ENCODE measurements around the gene ELP4.

ELP4 gene

DNA sequence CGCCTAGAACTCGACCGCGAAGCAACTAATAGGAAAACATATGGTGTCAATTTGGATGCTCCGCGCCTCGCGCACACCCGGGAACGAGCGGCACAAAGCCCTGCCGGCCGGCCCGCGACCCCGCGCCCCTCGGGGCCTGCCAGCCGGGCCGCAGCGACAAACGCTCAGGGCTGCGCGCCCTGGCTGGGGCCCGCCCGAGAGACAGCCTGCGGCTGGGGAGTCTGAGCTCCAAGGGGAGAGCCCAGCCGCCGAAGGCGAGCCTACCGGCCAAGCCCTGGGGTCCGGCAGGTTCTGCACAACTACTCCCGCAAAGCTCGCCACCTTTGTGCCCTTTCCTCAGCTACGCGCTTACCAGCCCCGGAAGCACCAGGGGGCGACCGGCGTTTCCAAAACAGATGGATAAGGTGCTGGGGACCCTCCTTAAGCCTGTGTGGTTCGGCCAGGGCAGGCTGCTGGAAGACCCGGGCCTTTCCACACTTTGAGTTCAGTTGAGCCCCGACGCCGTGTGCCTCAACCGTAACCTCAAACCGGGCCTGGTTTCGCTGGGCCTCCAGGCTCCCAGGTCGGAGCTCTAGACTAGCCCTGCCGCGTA lies 295.6 kb downstream of the ELP4 start:
- Histone ChIP-seq H3K36me3 (ENCODE audit: control insufficient read depth in 2 of 2, insufficient read depth in 1 of 2, low read length in 2 of 2) (peaks cover 4 to 63% of the 10 kb centered on the region in 2 experiments; a peak in 2 of 3 replicates), H3K4me3 (ENCODE audit: low read depth, low read length) (no peak overlapping the region), H3K9me3 (ENCODE audit: control insufficient read depth, insufficient read depth, low read depth, low read length) (no peaks in the 10 kb centered on the region), H3K4me1 (ENCODE audit: control insufficient read depth, insufficient read depth, low read length) (no peaks in the 10 kb centered on the region), H3K27ac (ENCODE audit: extremely low read depth, low read depth, low read length) (no peak overlapping the region)
- CTCF ChIA-PET: no interaction called here
- POLR2A ChIA-PET: no interaction called here
- TF ChIP-seq BCL11B (tag by site-specific recombination; IDR thresholded peaks at IDR 0.05; ENCODE audit: low read depth) (no peak), GLI4 (tag by site-specific recombination; IDR thresholded peaks at IDR 0.05) (no peak), ZNF701 (tag by site-specific recombination; IDR thresholded peaks at IDR 0.05) (no peak), ZNF518A (tag by site-specific recombination; conservative IDR thresholded peaks at IDR 0.05; ENCODE audit: low read depth) (no peak), ZNF555 (tag by site-specific recombination; conservative IDR thresholded peaks at IDR 0.05) (no peak), ZNF121 (tag by site-specific recombination; IDR thresholded peaks at IDR 0.05) (no peak), ZNF133 (tag by site-specific recombination; IDR thresholded peaks at IDR 0.05) (no peak), GLI2 (tag by site-specific recombination; IDR thresholded peaks at IDR 0.05; ENCODE audit: borderline replicate concordance, low read depth) (no peak), ZNF2 (tag by site-specific recombination; IDR thresholded peaks at IDR 0.05) (no peak), ZNF692 (tag by site-specific recombination; IDR thresholded peaks at IDR 0.05) (no peak), ZSCAN23 (tag by site-specific recombination; IDR thresholded peaks at IDR 0.05) (no peak), ZNF132 (tag by site-specific recombination; IDR thresholded peaks at IDR 0.05; ENCODE audit: borderline replicate concordance) (no peak), ZNF391 (tag by site-specific recombination; IDR thresholded peaks at IDR 0.05; ENCODE audit: borderline replicate concordance, low read depth) (no peak), ZNF214 (tag by site-specific recombination; IDR thresholded peaks at IDR 0.05; ENCODE audit: borderline replicate concordance) (no peak), EGR2 (tag by site-specific recombination; IDR thresholded peaks at IDR 0.05; ENCODE audit: low read depth) (no peak), TRIM28 (IDR thresholded peaks at IDR 0.05; ENCODE audit: borderline replicate concordance, low read length) (no peak)
- TF ChIP-seq, protein P1, sequence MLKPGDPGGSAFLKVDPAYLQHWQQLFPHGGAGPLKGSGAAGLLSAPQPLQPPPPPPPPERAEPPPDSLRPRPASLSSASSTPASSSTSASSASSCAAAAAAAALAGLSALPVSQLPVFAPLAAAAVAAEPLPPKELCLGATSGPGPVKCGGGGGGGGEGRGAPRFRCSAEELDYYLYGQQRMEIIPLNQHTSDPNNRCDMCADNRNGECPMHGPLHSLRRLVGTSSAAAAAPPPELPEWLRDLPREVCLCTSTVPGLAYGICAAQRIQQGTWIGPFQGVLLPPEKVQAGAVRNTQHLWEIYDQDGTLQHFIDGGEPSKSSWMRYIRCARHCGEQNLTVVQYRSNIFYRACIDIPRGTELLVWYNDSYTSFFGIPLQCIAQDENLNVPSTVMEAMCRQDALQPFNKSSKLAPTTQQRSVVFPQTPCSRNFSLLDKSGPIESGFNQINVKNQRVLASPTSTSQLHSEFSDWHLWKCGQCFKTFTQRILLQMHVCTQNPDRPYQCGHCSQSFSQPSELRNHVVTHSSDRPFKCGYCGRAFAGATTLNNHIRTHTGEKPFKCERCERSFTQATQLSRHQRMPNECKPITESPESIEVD (tag by site-specific recombination; IDR thresholded peaks at IDR 0.05): no peak
- TF ChIP-seq, protein P2, sequence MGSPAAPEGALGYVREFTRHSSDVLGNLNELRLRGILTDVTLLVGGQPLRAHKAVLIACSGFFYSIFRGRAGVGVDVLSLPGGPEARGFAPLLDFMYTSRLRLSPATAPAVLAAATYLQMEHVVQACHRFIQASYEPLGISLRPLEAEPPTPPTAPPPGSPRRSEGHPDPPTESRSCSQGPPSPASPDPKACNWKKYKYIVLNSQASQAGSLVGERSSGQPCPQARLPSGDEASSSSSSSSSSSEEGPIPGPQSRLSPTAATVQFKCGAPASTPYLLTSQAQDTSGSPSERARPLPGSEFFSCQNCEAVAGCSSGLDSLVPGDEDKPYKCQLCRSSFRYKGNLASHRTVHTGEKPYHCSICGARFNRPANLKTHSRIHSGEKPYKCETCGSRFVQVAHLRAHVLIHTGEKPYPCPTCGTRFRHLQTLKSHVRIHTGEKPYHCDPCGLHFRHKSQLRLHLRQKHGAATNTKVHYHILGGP (tag by site-specific recombination; IDR thresholded peaks at IDR 0.05): no peak
- TF ChIP-seq, protein P3, sequence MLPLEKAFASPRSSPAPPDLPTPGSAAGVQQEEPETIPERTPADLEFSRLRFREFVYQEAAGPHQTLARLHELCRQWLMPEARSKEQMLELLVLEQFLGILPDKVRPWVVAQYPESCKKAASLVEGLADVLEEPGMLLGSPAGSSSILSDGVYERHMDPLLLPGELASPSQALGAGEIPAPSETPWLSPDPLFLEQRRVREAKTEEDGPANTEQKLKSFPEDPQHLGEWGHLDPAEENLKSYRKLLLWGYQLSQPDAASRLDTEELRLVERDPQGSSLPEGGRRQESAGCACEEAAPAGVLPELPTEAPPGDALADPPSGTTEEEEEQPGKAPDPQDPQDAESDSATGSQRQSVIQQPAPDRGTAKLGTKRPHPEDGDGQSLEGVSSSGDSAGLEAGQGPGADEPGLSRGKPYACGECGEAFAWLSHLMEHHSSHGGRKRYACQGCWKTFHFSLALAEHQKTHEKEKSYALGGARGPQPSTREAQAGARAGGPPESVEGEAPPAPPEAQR (tag by site-specific recombination; IDR thresholded peaks at IDR 0.05): no peak
- TF ChIP-seq, protein P4, sequence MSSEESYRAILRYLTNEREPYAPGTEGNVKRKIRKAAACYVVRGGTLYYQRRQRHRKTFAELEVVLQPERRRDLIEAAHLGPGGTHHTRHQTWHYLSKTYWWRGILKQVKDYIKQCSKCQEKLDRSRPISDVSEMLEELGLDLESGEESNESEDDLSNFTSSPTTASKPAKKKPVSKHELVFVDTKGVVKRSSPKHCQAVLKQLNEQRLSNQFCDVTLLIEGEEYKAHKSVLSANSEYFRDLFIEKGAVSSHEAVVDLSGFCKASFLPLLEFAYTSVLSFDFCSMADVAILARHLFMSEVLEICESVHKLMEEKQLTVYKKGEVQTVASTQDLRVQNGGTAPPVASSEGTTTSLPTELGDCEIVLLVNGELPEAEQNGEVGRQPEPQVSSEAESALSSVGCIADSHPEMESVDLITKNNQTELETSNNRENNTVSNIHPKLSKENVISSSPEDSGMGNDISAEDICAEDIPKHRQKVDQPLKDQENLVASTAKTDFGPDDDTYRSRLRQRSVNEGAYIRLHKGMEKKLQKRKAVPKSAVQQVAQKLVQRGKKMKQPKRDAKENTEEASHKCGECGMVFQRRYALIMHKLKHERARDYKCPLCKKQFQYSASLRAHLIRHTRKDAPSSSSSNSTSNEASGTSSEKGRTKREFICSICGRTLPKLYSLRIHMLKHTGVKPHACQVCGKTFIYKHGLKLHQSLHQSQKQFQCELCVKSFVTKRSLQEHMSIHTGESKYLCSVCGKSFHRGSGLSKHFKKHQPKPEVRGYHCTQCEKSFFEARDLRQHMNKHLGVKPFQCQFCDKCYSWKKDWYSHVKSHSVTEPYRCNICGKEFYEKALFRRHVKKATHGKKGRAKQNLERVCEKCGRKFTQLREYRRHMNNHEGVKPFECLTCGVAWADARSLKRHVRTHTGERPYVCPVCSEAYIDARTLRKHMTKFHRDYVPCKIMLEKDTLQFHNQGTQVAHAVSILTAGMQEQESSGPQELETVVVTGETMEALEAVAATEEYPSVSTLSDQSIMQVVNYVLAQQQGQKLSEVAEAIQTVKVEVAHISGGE (tag by site-specific recombination; conservative IDR thresholded peaks at IDR 0.05; ENCODE audit: low read depth): no peak

Measured in HEK293 (cell line).